Glutamatergic neuron (in vitro differentiated cells): ENCODE measurements around the gene CLBA1. TPM values are rescaled to one million over a fixed set of nuclear protein-coding genes. Genes with fewer than 3 reads are reported as not detected.
A peak's percentile ranks its signal among the peaks of the same experiment; 100 is the strongest.
"Not testable (repeated sequence)": the region's sequence is repeated elsewhere in the genome, so short reads cannot be mapped to it uniquely, and the experiment has no call there.

Source experiments
- DNase-seq: peaks from one replicate; pipeline ENCODE4 v3.0.0; 2022
- H3K27ac Mint-ChIP-seq: one replicate; pipeline ENCODE4 v1.8.0; 2020; ENCODE audit warnings: mild to moderate bottlenecking, mixed read lengths, inconsistent platforms; ENCODE audit not compliant: unreplicated experiment
- H3K27me3 Mint-ChIP-seq: one replicate; pipeline ENCODE4 v1.8.0; 2020; ENCODE audit warnings: mild to moderate bottlenecking, moderate library complexity, mixed read lengths, inconsistent platforms; ENCODE audit not compliant: unreplicated experiment
- H3K36me3 Mint-ChIP-seq: one replicate; pipeline ENCODE4 v1.8.0; 2020; ENCODE audit warnings: mild to moderate bottlenecking, mixed read lengths, inconsistent platforms; ENCODE audit not compliant: unreplicated experiment
- H3K4me1 Mint-ChIP-seq: one replicate; pipeline ENCODE4 v1.8.0; 2020; ENCODE audit warnings: mild to moderate bottlenecking, low read depth, mixed read lengths, inconsistent platforms; ENCODE audit not compliant: unreplicated experiment
- H3K4me3 Mint-ChIP-seq: one replicate; pipeline ENCODE4 v1.8.0; 2020; ENCODE audit warnings: mild to moderate bottlenecking, mixed read lengths, inconsistent platforms; ENCODE audit not compliant: unreplicated experiment
- H3K9me3 Mint-ChIP-seq: one replicate; pipeline ENCODE4 v1.8.0; 2020; ENCODE audit warnings: mild to moderate bottlenecking, moderate library complexity, mixed read lengths, inconsistent platforms; ENCODE audit not compliant: unreplicated experiment
- total RNA-seq: library from RNA; stranded (reverse); fragmentation: NEBNext Ultra II Directional; extraction: Animal tissue kit (Norgen Biotek cat#: 25700); gene quantifications from one replicate; pipeline ENCODE4 v1.2.1, GENCODE V29; 2021; ENCODE audit not compliant: unreplicated experiment
- TF ChIP-seq, protein P1 (sequence below): fragments of 200-600 bp; sonication (generic); IDR thresholded peaks from one replicate; pipeline ENCODE4 v1.5.0; 2021; ENCODE audit not compliant: partially characterized antibody, unreplicated experiment

Gene CLBA1
- total RNA-seq, 1 donor from 2014 or later: 5.9 TPM

DNA sequence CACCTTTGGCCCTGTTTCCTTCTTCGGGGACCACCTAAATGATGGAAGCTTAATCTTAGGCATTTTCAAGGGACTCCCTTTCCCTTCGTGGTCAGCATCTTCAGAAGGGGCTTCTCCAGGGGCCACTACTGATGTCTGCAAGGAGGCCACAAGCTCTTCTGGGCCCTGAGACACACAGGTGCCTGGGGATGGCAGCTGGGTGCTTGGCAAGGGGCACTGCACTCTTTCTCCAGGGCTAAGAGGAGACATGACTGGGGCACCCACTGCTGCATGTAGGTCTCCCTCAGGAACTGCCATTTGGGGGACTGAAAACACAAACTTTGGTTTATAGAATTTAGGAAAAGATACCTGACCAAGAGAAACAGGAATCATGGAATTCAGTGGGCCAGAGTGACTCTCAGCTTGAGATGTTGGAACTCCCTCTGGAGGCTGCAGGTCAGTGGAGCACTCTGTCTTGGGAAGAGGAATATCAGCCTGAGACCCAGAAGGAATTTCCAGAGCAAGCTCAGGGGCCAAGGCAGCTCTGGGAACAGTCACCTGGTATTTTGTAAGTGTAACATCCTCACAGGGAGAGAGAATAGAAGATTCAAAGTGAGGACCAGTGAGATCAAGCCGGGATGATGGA, 45.0 kb upstream of the CLBA1 start:
- Mint-ChIP-seq H3K4me3 (no peak overlapping the region), H3K9me3 (peaks cover 16% of the 10 kb centered on the region), H3K4me1 (no peaks in the 10 kb centered on the region), H3K36me3 (peaks cover 23% of the 10 kb centered on the region), H3K27me3 (peaks cover 7% of the 10 kb centered on the region), H3K27ac (no peak overlapping the region)
- TF ChIP-seq, protein P1, sequence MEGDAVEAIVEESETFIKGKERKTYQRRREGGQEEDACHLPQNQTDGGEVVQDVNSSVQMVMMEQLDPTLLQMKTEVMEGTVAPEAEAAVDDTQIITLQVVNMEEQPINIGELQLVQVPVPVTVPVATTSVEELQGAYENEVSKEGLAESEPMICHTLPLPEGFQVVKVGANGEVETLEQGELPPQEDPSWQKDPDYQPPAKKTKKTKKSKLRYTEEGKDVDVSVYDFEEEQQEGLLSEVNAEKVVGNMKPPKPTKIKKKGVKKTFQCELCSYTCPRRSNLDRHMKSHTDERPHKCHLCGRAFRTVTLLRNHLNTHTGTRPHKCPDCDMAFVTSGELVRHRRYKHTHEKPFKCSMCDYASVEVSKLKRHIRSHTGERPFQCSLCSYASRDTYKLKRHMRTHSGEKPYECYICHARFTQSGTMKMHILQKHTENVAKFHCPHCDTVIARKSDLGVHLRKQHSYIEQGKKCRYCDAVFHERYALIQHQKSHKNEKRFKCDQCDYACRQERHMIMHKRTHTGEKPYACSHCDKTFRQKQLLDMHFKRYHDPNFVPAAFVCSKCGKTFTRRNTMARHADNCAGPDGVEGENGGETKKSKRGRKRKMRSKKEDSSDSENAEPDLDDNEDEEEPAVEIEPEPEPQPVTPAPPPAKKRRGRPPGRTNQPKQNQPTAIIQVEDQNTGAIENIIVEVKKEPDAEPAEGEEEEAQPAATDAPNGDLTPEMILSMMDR: no peak
- peak; percentile 2 for DNase-seq

DNA sequence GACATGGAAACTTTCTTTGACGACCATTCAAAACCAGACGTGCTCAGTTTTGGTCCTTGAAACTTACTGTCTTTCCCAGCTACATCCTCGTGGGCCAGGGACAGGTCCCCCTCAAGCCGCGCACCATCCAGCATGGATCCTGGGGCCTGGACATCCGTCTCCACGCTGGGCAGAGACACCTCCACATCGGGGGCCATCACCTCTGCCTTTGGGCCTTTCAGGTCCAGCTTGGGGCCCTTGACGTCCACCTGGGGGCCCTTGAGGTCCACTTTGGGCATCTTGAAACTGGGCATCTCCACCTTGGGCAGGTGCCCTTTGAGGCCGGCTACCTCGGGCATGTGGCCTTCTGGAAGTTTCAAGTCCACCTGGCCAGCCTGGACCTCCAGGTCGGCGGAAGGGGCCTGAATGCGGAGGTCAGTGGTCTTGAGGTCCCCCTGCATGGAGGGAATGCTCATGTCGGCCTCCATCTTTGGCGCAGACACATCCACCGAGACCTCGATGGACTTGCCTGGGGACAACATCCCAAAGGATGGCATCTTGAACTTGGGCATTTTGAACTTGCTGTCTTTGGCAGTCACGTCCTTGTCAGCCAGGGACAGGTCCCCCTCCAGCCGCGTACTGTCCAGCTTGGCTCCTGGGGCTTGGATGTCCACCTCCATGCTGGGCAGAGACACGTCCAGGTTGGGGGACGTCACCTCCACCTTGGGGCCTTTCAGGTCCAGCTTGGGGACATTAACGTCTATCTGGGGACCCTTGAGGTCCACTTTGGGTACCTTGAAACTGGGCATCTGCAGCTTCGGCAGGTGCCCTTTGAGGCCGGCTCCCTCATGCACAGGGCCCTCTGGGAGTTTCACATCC, 43.9 kb upstream of the CLBA1 start:
- Mint-ChIP-seq H3K27me3 (peaks cover 7% of the 10 kb centered on the region), H3K4me3 (no peak overlapping the region), H3K27ac (no peak overlapping the region), H3K36me3 (peaks cover 23% of the 10 kb centered on the region), H3K4me1 (no peaks in the 10 kb centered on the region), H3K9me3 (peaks cover 16% of the 10 kb centered on the region)
- TF ChIP-seq, protein P1: no peak
- DNase-seq: peak; percentile 2

DNA sequence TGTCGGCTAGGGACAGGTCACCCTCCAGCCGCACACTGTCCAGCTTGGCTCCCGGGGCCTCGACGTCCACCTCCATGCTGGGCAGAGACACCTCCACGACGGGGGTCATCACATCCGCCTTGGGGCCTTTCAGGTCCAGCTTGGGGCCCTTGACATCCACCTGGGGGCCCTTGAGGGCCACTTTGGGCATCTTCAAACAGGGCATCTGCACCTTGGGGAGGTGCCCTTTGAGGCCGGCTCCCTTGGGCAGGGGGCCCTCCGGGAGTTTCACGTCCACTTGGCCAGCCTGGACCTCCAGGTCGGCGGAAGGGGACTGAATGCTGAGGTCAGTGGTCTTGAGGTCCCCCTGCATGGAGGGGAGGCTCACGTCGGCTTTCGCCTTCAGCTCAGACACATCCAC, 43.0 kb upstream of the CLBA1 start:
- H3K9me3 Mint-ChIP-seq: peaks cover 16% of the 10 kb centered on the region
- H3K4me1 Mint-ChIP-seq: no peaks in the 10 kb centered on the region
- DNase-seq: peak; percentile 3
- no peak overlapping the region for H3K27ac Mint-ChIP-seq
- H3K27me3 Mint-ChIP-seq: peaks cover 7% of the 10 kb centered on the region
- TF ChIP-seq, protein P1: no peak
- no peak overlapping the region for H3K4me3 Mint-ChIP-seq
- peaks cover 18% of the 10 kb centered on the region for H3K36me3 Mint-ChIP-seq

DNA sequence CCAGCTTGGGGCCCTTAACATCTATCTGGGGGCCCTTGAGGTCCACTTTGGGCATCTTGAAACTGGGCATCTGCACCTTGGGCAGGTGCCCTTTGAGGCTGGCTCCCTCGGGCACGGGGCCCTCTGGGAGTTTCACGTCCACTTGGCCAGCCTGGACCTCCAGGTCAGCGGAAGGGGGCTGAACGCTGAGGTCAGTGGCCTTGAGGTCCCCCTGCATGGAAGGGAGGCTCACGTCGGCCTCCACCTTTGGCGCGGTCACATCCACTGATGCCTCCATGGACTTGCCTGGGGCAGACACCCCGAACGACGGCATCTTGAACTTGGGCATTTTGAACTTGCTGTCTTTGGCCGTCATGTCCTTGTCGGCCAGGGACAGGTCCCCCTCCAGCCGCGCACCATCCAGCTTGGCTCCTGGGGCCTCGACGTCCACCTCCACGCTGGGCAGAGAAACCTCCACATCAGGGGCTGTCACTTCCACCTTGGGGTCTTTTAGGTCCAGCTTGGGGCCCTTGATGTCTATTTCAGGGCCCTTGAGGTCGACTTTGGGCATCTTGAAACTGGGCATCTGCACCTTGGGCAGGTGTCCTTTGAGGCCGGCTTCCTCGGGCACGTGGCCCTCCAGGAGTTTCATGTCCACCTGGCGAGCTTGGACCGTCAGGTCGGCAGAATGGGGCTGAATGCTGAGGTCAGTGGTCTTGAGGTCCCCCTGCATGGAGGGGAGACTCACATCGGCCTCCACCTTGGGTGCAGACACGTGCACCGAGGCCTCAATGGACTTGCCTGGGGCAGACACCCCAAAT, 42.2 kb upstream of the CLBA1 start:
- H3K27ac Mint-ChIP-seq, H3K27me3 Mint-ChIP-seq, H3K36me3 Mint-ChIP-seq, H3K4me1 Mint-ChIP-seq, H3K4me3 Mint-ChIP-seq, H3K9me3 Mint-ChIP-seq: not testable (repeated sequence)
- peak; percentile 5 for DNase-seq

DNA sequence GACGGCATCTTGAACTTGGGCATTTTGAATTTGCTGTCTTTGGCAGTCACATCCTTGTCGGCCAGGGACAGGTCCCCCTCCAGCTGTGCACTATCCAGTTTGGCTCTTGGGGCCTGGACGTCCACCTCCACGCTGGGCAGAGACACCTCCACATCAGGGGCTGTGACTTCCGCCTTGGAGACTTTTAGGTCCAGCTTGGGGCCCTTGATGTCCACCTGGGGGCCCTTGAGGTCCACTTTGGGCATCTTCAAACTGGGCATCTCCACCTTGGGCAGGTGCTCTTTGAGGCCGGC, 41.6 kb upstream of the CLBA1 start:
- not testable (repeated sequence) for H3K36me3 Mint-ChIP-seq, DNase-seq, H3K9me3 Mint-ChIP-seq, H3K4me3 Mint-ChIP-seq, H3K27ac Mint-ChIP-seq, H3K4me1 Mint-ChIP-seq, H3K27me3 Mint-ChIP-seq

DNA sequence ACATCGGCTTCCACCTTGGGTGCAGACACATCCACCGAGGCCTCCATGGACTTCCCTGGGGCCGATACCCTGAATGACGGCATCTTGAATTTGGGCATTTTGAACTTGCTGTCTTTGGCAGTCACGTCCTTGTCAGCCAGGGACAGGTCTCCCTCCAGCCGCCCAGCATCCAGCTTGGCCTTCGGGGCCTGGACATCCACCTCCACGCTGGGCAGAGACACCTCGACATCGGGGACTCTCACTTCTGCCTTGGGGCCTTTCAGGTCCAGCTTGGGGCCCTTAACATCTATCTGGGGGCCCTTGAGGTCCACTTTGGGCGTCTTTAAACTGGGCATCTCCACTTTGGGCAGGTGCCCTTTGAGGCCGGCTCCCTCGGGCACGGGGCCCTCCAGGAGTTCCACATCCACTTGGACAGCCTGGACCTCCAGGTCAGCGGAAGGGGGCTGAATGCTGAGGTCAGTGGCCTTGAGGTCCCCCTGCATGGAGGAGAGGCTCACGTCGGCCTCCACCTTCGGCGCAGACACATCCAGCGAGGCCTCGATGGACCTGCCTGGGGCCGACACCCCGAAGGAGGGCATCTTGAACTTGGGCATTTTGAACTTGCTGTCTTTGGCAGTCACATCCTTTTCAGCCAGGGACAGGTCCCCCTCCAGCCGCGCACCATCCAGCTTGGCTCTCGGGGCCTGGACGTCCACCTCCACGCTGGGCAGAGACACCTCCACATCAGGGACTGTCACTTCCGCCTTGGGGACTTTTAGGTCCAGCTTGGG, 41.0 kb upstream of the CLBA1 start:
- H3K4me3 Mint-ChIP-seq, H3K27ac Mint-ChIP-seq, H3K27me3 Mint-ChIP-seq, H3K4me1 Mint-ChIP-seq, DNase-seq, H3K36me3 Mint-ChIP-seq, H3K9me3 Mint-ChIP-seq: not testable (repeated sequence)

DNA sequence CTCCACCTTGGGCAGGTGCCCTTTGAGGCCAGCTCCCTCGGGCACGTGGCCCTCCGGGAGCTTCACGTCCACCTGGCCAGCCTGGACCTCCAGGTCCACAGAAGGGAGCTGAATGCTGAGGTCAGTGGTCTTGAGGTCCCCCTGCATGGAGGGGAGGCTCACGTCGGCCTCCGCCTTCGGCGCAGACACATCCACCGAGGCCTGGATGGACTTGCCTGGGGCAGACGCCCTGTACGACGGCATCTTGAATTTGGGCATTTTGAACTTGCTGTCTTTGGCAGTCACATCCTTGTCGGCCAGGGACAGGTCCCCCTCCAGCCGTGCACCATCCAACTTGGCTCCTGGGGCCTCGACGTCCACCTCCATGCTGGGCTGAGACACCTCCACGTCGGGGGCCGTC, 40.3 kb upstream of the CLBA1 start:
- H3K36me3 Mint-ChIP-seq, H3K27me3 Mint-ChIP-seq, DNase-seq, H3K4me1 Mint-ChIP-seq, H3K9me3 Mint-ChIP-seq, H3K4me3 Mint-ChIP-seq, H3K27ac Mint-ChIP-seq: not testable (repeated sequence)

DNA sequence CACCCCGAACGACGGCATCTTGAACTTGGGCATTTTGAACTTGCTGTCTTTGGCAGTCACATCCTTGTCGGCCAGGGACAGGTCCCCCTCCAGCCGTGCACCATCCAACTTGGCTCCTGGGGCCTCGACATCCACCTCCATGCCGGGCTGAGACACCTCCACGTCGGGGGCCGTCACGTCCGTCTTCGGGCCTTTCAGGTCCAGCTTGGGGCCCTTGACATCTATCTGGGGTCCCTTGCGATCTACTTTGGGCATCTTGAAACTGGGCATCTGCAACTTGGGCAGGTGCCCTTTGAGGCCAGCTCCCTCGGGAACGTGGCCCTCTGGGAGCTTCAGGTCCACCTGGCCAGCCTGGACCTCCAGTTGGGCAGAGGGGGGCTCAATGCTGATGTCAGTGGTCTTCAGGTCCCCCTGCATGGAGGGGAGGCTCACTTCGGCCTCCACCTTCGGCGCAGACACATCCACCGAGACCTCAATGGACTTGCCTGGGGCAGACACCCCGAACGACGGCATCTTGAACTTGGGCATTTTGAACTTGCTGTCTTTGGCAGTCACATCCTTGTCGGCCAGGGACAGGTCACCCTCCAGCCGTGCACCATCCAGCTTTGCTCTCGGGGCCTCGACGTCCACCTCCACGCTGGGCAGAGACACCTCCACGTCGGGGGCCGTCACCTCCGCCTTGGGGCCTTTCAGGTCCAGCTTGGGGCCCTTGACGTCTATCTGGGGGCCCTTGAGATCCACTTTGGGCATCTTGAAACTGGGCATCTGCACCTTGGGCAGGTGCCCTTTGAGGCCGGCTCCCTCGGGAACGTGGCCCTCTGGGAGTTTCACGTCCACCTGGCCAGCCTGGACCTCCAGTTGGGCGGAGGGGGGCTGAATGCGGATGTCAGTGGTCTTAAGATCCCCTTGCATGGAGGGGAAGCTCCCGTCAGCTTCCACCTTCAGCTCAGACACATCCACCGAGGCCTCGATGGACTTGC, 39.3 kb upstream of the CLBA1 start:
- peak; percentile 2 for DNase-seq
- not testable (repeated sequence) for H3K27me3 Mint-ChIP-seq, H3K4me3 Mint-ChIP-seq, H3K4me1 Mint-ChIP-seq, H3K9me3 Mint-ChIP-seq, H3K27ac Mint-ChIP-seq, H3K36me3 Mint-ChIP-seq
